Memory B cell (primary cell): ENCODE data around the gene ABCA2.

Experiments
- ATAC-seq: fragments of 150-1000 bp; cut with Tn5 transposase; 2 replicates; pipeline ENCODE4 v1.10.0; 2021; ENCODE audit warnings: low read depth, mild to moderate bottlenecking, moderate library complexity
- DNase-seq, 2 donors: peaks; one replicate each; pipeline ENCODE4 v3.0.0; 2022; ENCODE audit warnings: low spot score in 2 of 2
- H3K27ac Mint-ChIP-seq: one replicate; pipeline ENCODE4 v1.8.0; 2022; ENCODE audit warnings: mild to moderate bottlenecking, moderate library complexity, mixed read lengths
- H3K27me3 Mint-ChIP-seq: one replicate; pipeline ENCODE4 v1.8.0; 2022; ENCODE audit warnings: mixed read lengths
- H3K36me3 Mint-ChIP-seq: one replicate; pipeline ENCODE4 v1.8.0; 2022; ENCODE audit warnings: mild to moderate bottlenecking, mixed read lengths
- H3K4me1 Mint-ChIP-seq: one replicate; pipeline ENCODE4 v1.8.0; 2022; ENCODE audit warnings: mixed read lengths
- H3K4me3 Mint-ChIP-seq: one replicate; pipeline ENCODE4 v1.8.0; 2022; ENCODE audit warnings: mild to moderate bottlenecking, moderate library complexity, mixed read lengths
- H3K9me3 Mint-ChIP-seq: one replicate; pipeline ENCODE4 v1.8.0; 2022; ENCODE audit warnings: mixed read lengths

The ABCA2 gene

GRCh38 chr9:137021568-137021978, 6.5 kb downstream of the ABCA2 start:
- DNase-seq = no peak
- Mint-ChIP-seq H3K9me3 (no peaks in the 10 kb centered on the region), H3K27me3 (no peaks in the 10 kb centered on the region), H3K4me3 (no peak overlapping the region), H3K27ac (no peak overlapping the region), H3K4me1 (peaks cover 9% of the 10 kb centered on the region), H3K36me3 (peaks cover 4% of the 10 kb centered on the region)
- no peak for ATAC-seq

- H3K36me3 Mint-ChIP-seq = peaks cover 4% of the 10 kb centered on the region
- H3K4me1 Mint-ChIP-seq = peaks cover 6% of the 10 kb centered on the region
- ATAC-seq (no peak), DNase-seq (no peak)
- H3K27ac Mint-ChIP-seq = no peak overlapping the region
- H3K4me3 Mint-ChIP-seq = no peak overlapping the region
- no peaks in the 10 kb centered on the region for H3K27me3 Mint-ChIP-seq
- H3K9me3 Mint-ChIP-seq = no peaks in the 10 kb centered on the region
These were observed 7.1 kb downstream of the ABCA2 start for GRCh38 chr9:137020771-137021567.

GRCh38 chr9:137019891-137020683, 8.0 kb downstream of the ABCA2 start:
- ATAC-seq = no peak
- Mint-ChIP-seq H3K4me1 (peaks cover 4% of the 10 kb centered on the region), H3K27me3 (no peaks in the 10 kb centered on the region), H3K4me3 (no peak overlapping the region), H3K36me3 (peaks cover 4% of the 10 kb centered on the region), H3K27ac (no peak overlapping the region), H3K9me3 (no peaks in the 10 kb centered on the region)
- no peak for DNase-seq

- H3K27ac Mint-ChIP-seq = no peak overlapping the region
- ATAC-seq = no peak
- H3K27me3 Mint-ChIP-seq = no peaks in the 10 kb centered on the region
These were observed 9.1 kb downstream of the ABCA2 start for GRCh38 chr9:137018761-137019559.

GRCh38 chr9:137017791-137018497, 10.1 kb downstream of the ABCA2 start:
- Mint-ChIP-seq H3K36me3 (peaks cover 4% of the 10 kb centered on the region), H3K27ac (no peak overlapping the region), H3K4me3 (no peak overlapping the region), H3K9me3 (no peaks in the 10 kb centered on the region), H3K27me3 (no peaks in the 10 kb centered on the region), H3K4me1 (peaks cover 4% of the 10 kb centered on the region)
- no peak for ATAC-seq
- no peak for DNase-seq

More at GRCh38 chr9:137018761-137019559, 9.1 kb downstream of the ABCA2 start:
- DNase-seq = no peak
- Mint-ChIP-seq H3K4me3 (no peak overlapping the region), H3K9me3 (no peaks in the 10 kb centered on the region), H3K4me1 (peaks cover 4% of the 10 kb centered on the region), H3K36me3 (peaks cover 4% of the 10 kb centered on the region)

GRCh38 chr9:137017071-137017470, 11.0 kb downstream of the ABCA2 start:
- no peak overlapping the region for H3K4me3 Mint-ChIP-seq
- no peak overlapping the region for H3K27ac Mint-ChIP-seq
- H3K27me3 Mint-ChIP-seq = no peaks in the 10 kb centered on the region
- H3K36me3 Mint-ChIP-seq = peaks cover 4% of the 10 kb centered on the region
- H3K4me1 Mint-ChIP-seq = peaks cover 3% of the 10 kb centered on the region
- ATAC-seq (no peak), DNase-seq (no peak)
- no peaks in the 10 kb centered on the region for H3K9me3 Mint-ChIP-seq

- DNase-seq = no peak
- H3K4me1 Mint-ChIP-seq = no peaks in the 10 kb centered on the region
- no peak overlapping the region for H3K27ac Mint-ChIP-seq
- H3K27me3 Mint-ChIP-seq = no peaks in the 10 kb centered on the region
- peaks cover 8% of the 10 kb centered on the region for H3K36me3 Mint-ChIP-seq
- no peaks in the 10 kb centered on the region for H3K9me3 Mint-ChIP-seq
- no peak overlapping the region for H3K4me3 Mint-ChIP-seq
- ATAC-seq = no peak
These were observed 11.6 kb downstream of the ABCA2 start for GRCh38 chr9:137016436-137016835.

GRCh38 chr9:137015976-137016375, 12.1 kb downstream of the ABCA2 start:
- no peak for DNase-seq
- no peaks in the 10 kb centered on the region for H3K9me3 Mint-ChIP-seq
- no peak for ATAC-seq
- peaks cover 10% of the 10 kb centered on the region for H3K36me3 Mint-ChIP-seq
- H3K27me3 Mint-ChIP-seq = no peaks in the 10 kb centered on the region
- no peak overlapping the region for H3K27ac Mint-ChIP-seq
- H3K4me3 Mint-ChIP-seq = no peak overlapping the region
- H3K4me1 Mint-ChIP-seq = no peaks in the 10 kb centered on the region

GRCh38 chr9:137015540-137015930, 12.5 kb downstream of the ABCA2 start:
- ATAC-seq (no peak), DNase-seq (no peak)
- H3K4me3 Mint-ChIP-seq = no peak overlapping the region
- no peaks in the 10 kb centered on the region for H3K9me3 Mint-ChIP-seq
- H3K36me3 Mint-ChIP-seq = peaks cover 10% of the 10 kb centered on the region
- H3K27me3 Mint-ChIP-seq = no peaks in the 10 kb centered on the region
- no peak overlapping the region for H3K27ac Mint-ChIP-seq
- H3K4me1 Mint-ChIP-seq = no peaks in the 10 kb centered on the region

GRCh38 chr9:137014776-137015539, 13.1 kb downstream of the ABCA2 start:
- H3K27ac Mint-ChIP-seq = no peak overlapping the region
- no peak overlapping the region for H3K4me3 Mint-ChIP-seq
- no peaks in the 10 kb centered on the region for H3K9me3 Mint-ChIP-seq

GRCh38 chr9:137014166-137014565, 13.9 kb downstream of the ABCA2 start:
- DNase-seq = no peak
- H3K9me3 Mint-ChIP-seq = no peaks in the 10 kb centered on the region
- H3K36me3 Mint-ChIP-seq = peaks cover 10% of the 10 kb centered on the region
- no peak for ATAC-seq
- H3K27ac Mint-ChIP-seq = no peak overlapping the region
- H3K27me3 Mint-ChIP-seq = no peaks in the 10 kb centered on the region
- no peak overlapping the region for H3K4me3 Mint-ChIP-seq
- H3K4me1 Mint-ChIP-seq = no peaks in the 10 kb centered on the region

More at GRCh38 chr9:137014776-137015539, 13.1 kb downstream of the ABCA2 start:
- ATAC-seq (no peak), DNase-seq (no peak)
- Mint-ChIP-seq H3K27me3 (no peaks in the 10 kb centered on the region), H3K36me3 (peaks cover 10% of the 10 kb centered on the region), H3K4me1 (no peaks in the 10 kb centered on the region)

- Mint-ChIP-seq H3K9me3 (no peaks in the 10 kb centered on the region), H3K27ac (no peak overlapping the region), H3K4me1 (no peaks in the 10 kb centered on the region), H3K36me3 (peaks cover 9% of the 10 kb centered on the region), H3K4me3 (no peak overlapping the region), H3K27me3 (no peaks in the 10 kb centered on the region)
- ATAC-seq = no peak
- no peak for DNase-seq
These were observed 14.5 kb downstream of the ABCA2 start for GRCh38 chr9:137013571-137013940.
